ENCODE measurements around the gene DNAH17. TPM values are rescaled to one million over a fixed set of nuclear protein-coding genes. Genes with fewer than 3 reads are reported as not detected.

The DNAH17 gene
- total and polyA plus RNA-seq, 4 donors: 0.61 to 4.8 (median 2.7) TPM

- H3K36me3 ChIP-seq (ENCODE audit: control insufficient read depth, insufficient read depth, low read length): no peaks in the 10 kb centered on the region
- no peaks in the 10 kb centered on the region for H3K9me3 ChIP-seq (ENCODE audit: control insufficient read depth, insufficient read depth, low read length)
- H3K4me3 ChIP-seq (ENCODE audit: low read depth, low read length): no peak overlapping the region
- no peak for DNase-seq (ENCODE audit: low read depth in 4 of 6, low spot score in 6 of 6)
- H3K4me1 ChIP-seq (ENCODE audit: control insufficient read depth, insufficient read depth, low read length): peaks cover 5% of the 10 kb centered on the region
- no peak overlapping the region for H3K27ac ChIP-seq (ENCODE audit: low read depth, low read length)
- WGBS (ENCODE audit: insufficient coverage): 84% methylated on average over 18 of the region's 22 CpGs
- H3K27me3 ChIP-seq (ENCODE audit: control insufficient read depth, insufficient read depth, low read length): no peaks in the 10 kb centered on the region
These were observed 82.4 kb downstream of the DNAH17 start for GRCh38 chr17:78494696-78495330.

- Histone ChIP-seq H3K27me3 (ENCODE audit: control insufficient read depth, insufficient read depth, low read length) (no peaks in the 10 kb centered on the region), H3K4me3 (ENCODE audit: low read depth, low read length) (no peak overlapping the region), H3K36me3 (ENCODE audit: control insufficient read depth, insufficient read depth, low read length) (no peaks in the 10 kb centered on the region), H3K4me1 (ENCODE audit: control insufficient read depth, insufficient read depth, low read length) (peaks cover 5% of the 10 kb centered on the region), H3K9me3 (ENCODE audit: control insufficient read depth, insufficient read depth, low read length) (no peaks in the 10 kb centered on the region), H3K27ac (ENCODE audit: low read depth, low read length) (no peak overlapping the region)
- 82% methylated on average over 39 of the region's 42 CpGs for WGBS (ENCODE audit: insufficient coverage)
- DNase-seq (ENCODE audit: low read depth in 4 of 6, low spot score in 6 of 6): no peak
These were observed 83.1 kb downstream of the DNAH17 start for GRCh38 chr17:78493853-78494695.

GRCh38 chr17:78493450-78493849, 83.7 kb downstream of the DNAH17 start:
- no peak overlapping the region for H3K4me3 ChIP-seq (ENCODE audit: low read depth, low read length)
- peaks cover 5% of the 10 kb centered on the region for H3K4me1 ChIP-seq (ENCODE audit: control insufficient read depth, insufficient read depth, low read length)
- no peaks in the 10 kb centered on the region for H3K9me3 ChIP-seq (ENCODE audit: control insufficient read depth, insufficient read depth, low read length)
- no peak overlapping the region for H3K27ac ChIP-seq (ENCODE audit: low read depth, low read length)
- no peak for DNase-seq (ENCODE audit: low read depth in 4 of 6, low spot score in 6 of 6)
- no peaks in the 10 kb centered on the region for H3K27me3 ChIP-seq (ENCODE audit: control insufficient read depth, insufficient read depth, low read length)
- WGBS (ENCODE audit: insufficient coverage): 63% methylated on average over 6 of the region's 9 CpGs
- H3K36me3 ChIP-seq (ENCODE audit: control insufficient read depth, insufficient read depth, low read length): no peaks in the 10 kb centered on the region

- no peak for DNase-seq (ENCODE audit: low read depth in 4 of 6, low spot score in 6 of 6)
- Histone ChIP-seq H3K36me3 (ENCODE audit: control insufficient read depth, insufficient read depth, low read length) (no peaks in the 10 kb centered on the region), H3K27me3 (ENCODE audit: control insufficient read depth, insufficient read depth, low read length) (no peaks in the 10 kb centered on the region), H3K27ac (ENCODE audit: low read depth, low read length) (no peak overlapping the region), H3K9me3 (ENCODE audit: control insufficient read depth, insufficient read depth, low read length) (no peaks in the 10 kb centered on the region), H3K4me1 (ENCODE audit: control insufficient read depth, insufficient read depth, low read length) (peaks cover 2% of the 10 kb centered on the region), H3K4me3 (ENCODE audit: low read depth, low read length) (no peak overlapping the region)
- WGBS (ENCODE audit: insufficient coverage): 78% methylated on average over 20 of the region's 26 CpGs
These were observed 84.9 kb downstream of the DNAH17 start for GRCh38 chr17:78492116-78492799.

- H3K36me3 ChIP-seq (ENCODE audit: control insufficient read depth, insufficient read depth, low read length): no peaks in the 10 kb centered on the region
- H3K4me1 ChIP-seq (ENCODE audit: control insufficient read depth, insufficient read depth, low read length): no peaks in the 10 kb centered on the region
- 96% methylated on average over 31 of the region's 31 CpGs for WGBS (ENCODE audit: insufficient coverage)
- no peaks in the 10 kb centered on the region for H3K27me3 ChIP-seq (ENCODE audit: control insufficient read depth, insufficient read depth, low read length)
- no peak overlapping the region for H3K27ac ChIP-seq (ENCODE audit: low read depth, low read length)
- DNase-seq (ENCODE audit: low read depth in 4 of 6, low spot score in 6 of 6): no peak
- H3K9me3 ChIP-seq (ENCODE audit: control insufficient read depth, insufficient read depth, low read length): no peaks in the 10 kb centered on the region
- no peak overlapping the region for H3K4me3 ChIP-seq (ENCODE audit: low read depth, low read length)
These were observed 85.7 kb downstream of the DNAH17 start for GRCh38 chr17:78491236-78492115.

GRCh38 chr17:78490673-78491072, 86.5 kb downstream of the DNAH17 start:
- 92% methylated on average over 15 of the region's 15 CpGs for WGBS (ENCODE audit: insufficient coverage)
- Histone ChIP-seq H3K9me3 (ENCODE audit: control insufficient read depth, insufficient read depth, low read length) (no peaks in the 10 kb centered on the region), H3K27ac (ENCODE audit: low read depth, low read length) (no peak overlapping the region), H3K4me3 (ENCODE audit: low read depth, low read length) (no peak overlapping the region), H3K4me1 (ENCODE audit: control insufficient read depth, insufficient read depth, low read length) (no peaks in the 10 kb centered on the region), H3K27me3 (ENCODE audit: control insufficient read depth, insufficient read depth, low read length) (no peaks in the 10 kb centered on the region), H3K36me3 (ENCODE audit: control insufficient read depth, insufficient read depth, low read length) (no peaks in the 10 kb centered on the region)
- DNase-seq (ENCODE audit: low read depth in 4 of 6, low spot score in 6 of 6): no peak

GRCh38 chr17:78490156-78490555, 87.0 kb downstream of the DNAH17 start:
- Histone ChIP-seq H3K36me3 (ENCODE audit: control insufficient read depth, insufficient read depth, low read length) (no peaks in the 10 kb centered on the region), H3K27me3 (ENCODE audit: control insufficient read depth, insufficient read depth, low read length) (peaks cover under 1% of the 10 kb centered on the region), H3K4me1 (ENCODE audit: control insufficient read depth, insufficient read depth, low read length) (no peaks in the 10 kb centered on the region), H3K4me3 (ENCODE audit: low read depth, low read length) (no peak overlapping the region), H3K9me3 (ENCODE audit: control insufficient read depth, insufficient read depth, low read length) (no peaks in the 10 kb centered on the region), H3K27ac (ENCODE audit: low read depth, low read length) (no peak overlapping the region)
- no peak for DNase-seq (ENCODE audit: low read depth in 4 of 6, low spot score in 6 of 6)
- WGBS (ENCODE audit: insufficient coverage): 89% methylated on average over 10 of the region's 10 CpGs

- 82% methylated on average over 13 of the region's 13 CpGs for WGBS (ENCODE audit: insufficient coverage)
These were observed 88.1 kb downstream of the DNAH17 start for GRCh38 chr17:78488867-78489634.

More at GRCh38 chr17:78488867-78489634, 88.1 kb downstream of the DNAH17 start:
- H3K36me3 ChIP-seq (ENCODE audit: control insufficient read depth, insufficient read depth, low read length): no peaks in the 10 kb centered on the region
- DNase-seq (ENCODE audit: low read depth in 4 of 6, low spot score in 6 of 6): no peak
- H3K27me3 ChIP-seq (ENCODE audit: control insufficient read depth, insufficient read depth, low read length): peaks cover 9% of the 10 kb centered on the region
- no peak overlapping the region for H3K4me3 ChIP-seq (ENCODE audit: low read depth, low read length)
- H3K4me1 ChIP-seq (ENCODE audit: control insufficient read depth, insufficient read depth, low read length): peaks cover 8% of the 10 kb centered on the region
- H3K9me3 ChIP-seq (ENCODE audit: control insufficient read depth, insufficient read depth, low read length): no peaks in the 10 kb centered on the region
- no peak overlapping the region for H3K27ac ChIP-seq (ENCODE audit: low read depth, low read length)

Data from spinal cord (tissue), 10 donors.